Mesendoderm (in vitro differentiated cells): Measurements from ENCODE around the gene FOLR1.

Experiments
- DNase-seq: peaks from one replicate; pipeline ENCODE4 v3.0.0; 2013
- H2AK5ac ChIP-seq: 2 replicates; pipeline ENCODE4 v1.6.1; 2013; ENCODE audit warnings: low read length, inconsistent platforms
- H2BK120ac ChIP-seq: 2 replicates; pipeline ENCODE4 v1.6.1; 2013; ENCODE audit warnings: low read depth, mild to moderate bottlenecking, low read length, moderate library complexity, mixed read lengths
- H2BK15ac ChIP-seq: replicated peaks from 2 replicates; pipeline ENCODE4 v1.6.1; 2013; ENCODE audit warnings: low read depth, mild to moderate bottlenecking, moderate library complexity
- H2BK5ac ChIP-seq: 2 replicates; pipeline ENCODE4 v1.6.1; 2013; ENCODE audit warnings: low read length, inconsistent platforms
- H3K18ac ChIP-seq: 2 replicates; pipeline ENCODE4 v1.6.1; 2013; ENCODE audit warnings: mild to moderate bottlenecking, low read length, mixed read lengths
- H3K23ac ChIP-seq: one replicate; pipeline ENCODE4 v1.6.1; 2013; ENCODE audit warnings: low read length
- H3K27ac ChIP-seq: 2 replicates; pipeline ENCODE4 v1.5.1; 2013; ENCODE audit warnings: low read depth, mild to moderate bottlenecking, inconsistent platforms, low read length, moderate library complexity
- H3K27me3 ChIP-seq: 2 replicates; pipeline ENCODE4 v1.6.1; 2013; ENCODE audit warnings: low read length, control low read depth, mild to moderate bottlenecking, inconsistent platforms; ENCODE audit not compliant: insufficient read depth, poor library complexity
- H3K36me3 ChIP-seq: 2 replicates; pipeline ENCODE4 v1.6.1; 2013; ENCODE audit warnings: low read length, inconsistent platforms; ENCODE audit not compliant: control insufficient read depth, insufficient read depth
- H3K4ac ChIP-seq: one replicate; pipeline ENCODE4 v1.6.1; 2013; ENCODE audit warnings: low read depth, mild to moderate bottlenecking, low read length, moderate library complexity
- H3K4me1 ChIP-seq: 2 replicates; pipeline ENCODE4 v1.6.1; 2013; ENCODE audit warnings: low read depth, low read length, inconsistent platforms; ENCODE audit not compliant: control insufficient read depth
- H3K4me2 ChIP-seq: 2 replicates; pipeline ENCODE4 v1.6.1; 2013; ENCODE audit warnings: low read length
- H3K4me3 ChIP-seq: 2 replicates; pipeline ENCODE4 v1.5.1; 2013; ENCODE audit warnings: mild to moderate bottlenecking, low read length
- H3K56ac ChIP-seq: one replicate; pipeline ENCODE4 v1.6.1; 2013; ENCODE audit warnings: low read length
- H3K79me1 ChIP-seq: 2 replicates; pipeline ENCODE4 v1.6.1; 2013; ENCODE audit warnings: low read length, inconsistent platforms
- H3K79me2 ChIP-seq: 2 replicates; pipeline ENCODE4 v1.6.1; 2013; ENCODE audit warnings: mild to moderate bottlenecking, low read length; ENCODE audit not compliant: control insufficient read depth, insufficient read depth
- H3K9ac ChIP-seq: 2 replicates; pipeline ENCODE4 v1.6.1; 2013; ENCODE audit warnings: low read length, inconsistent platforms
- H4K5ac ChIP-seq: one replicate; pipeline ENCODE4 v1.6.1; 2013; ENCODE audit warnings: low read length
- H4K8ac ChIP-seq: one replicate; pipeline ENCODE4 v1.6.1; 2013; ENCODE audit warnings: low read depth, mild to moderate bottlenecking, control low read depth, low read length, moderate library complexity
- WGBS: extraction: QIAGEN DNeasy Blood & Tissue Kit; methylation state at CpG from one replicate; pipeline ENCODE4 v1.1.7; 2013; ENCODE audit warnings: low lambda C conversion rate, missing lambda C conversion rate; ENCODE audit not compliant: insufficient coverage; ENCODE audit errors: extremely low coverage; 5-methylcytosine and 5-hydroxymethylcytosine counted together

FOLR1 gene

GRCh38 chr11:72227316-72228228 is 35.6 kb downstream of the FOLR1 start:
- H3K36me3 ChIP-seq, result peaks cover 24% of the 10 kb centered on the region
- no peak overlapping the region for H2BK5ac ChIP-seq
- peaks cover 12% of the 10 kb centered on the region for H3K79me2 ChIP-seq
- no peak overlapping the region for H4K5ac ChIP-seq
- no peak overlapping the region for H3K4ac ChIP-seq
- no CpG with 5 or more reads among the region's 14 CpGs for WGBS
- H3K27me3 ChIP-seq, result no peaks in the 10 kb centered on the region
- H3K18ac ChIP-seq, result no peak overlapping the region
- H3K79me1 ChIP-seq, result peaks cover 15% of the 10 kb centered on the region
- no peak for DNase-seq
- no peak overlapping the region for H3K27ac ChIP-seq
- no peak overlapping the region for H2BK15ac ChIP-seq
- no peak overlapping the region for H3K56ac ChIP-seq
- no peak overlapping the region for H3K9ac ChIP-seq
- peaks cover 1% of the 10 kb centered on the region for H3K4me1 ChIP-seq
- H2AK5ac ChIP-seq, result no peak overlapping the region
- H3K4me3 ChIP-seq, result no peak overlapping the region
- H4K8ac ChIP-seq, result no peak overlapping the region
- H3K4me2 ChIP-seq, result no peak overlapping the region
- H3K23ac ChIP-seq, result no peak overlapping the region
- H2BK120ac ChIP-seq, result no peak overlapping the region

- Histone ChIP-seq H3K27me3 (no peaks in the 10 kb centered on the region), H3K36me3 (peaks cover 29% of the 10 kb centered on the region), H3K4ac (no peak overlapping the region), H3K56ac (no peak overlapping the region), H2AK5ac (no peak overlapping the region), H2BK15ac (no peak overlapping the region), H3K79me2 (peaks cover 12% of the 10 kb centered on the region), H3K4me3 (no peak overlapping the region), H3K79me1 (peaks cover 15% of the 10 kb centered on the region), H3K18ac (no peak overlapping the region), H3K4me2 (no peak overlapping the region), H2BK5ac (no peak overlapping the region), H4K5ac (no peak overlapping the region), H3K27ac (no peak overlapping the region), H3K4me1 (no peaks in the 10 kb centered on the region), H3K23ac (no peak overlapping the region), H3K9ac (no peak overlapping the region), H4K8ac (no peak overlapping the region), H2BK120ac (no peak overlapping the region)
- WGBS, result no CpG with 5 or more reads among the region's 16 CpGs
- DNase-seq, result no peak
These were observed 36.4 kb downstream of the FOLR1 start for GRCh38 chr11:72228229-72228843.

DNA sequence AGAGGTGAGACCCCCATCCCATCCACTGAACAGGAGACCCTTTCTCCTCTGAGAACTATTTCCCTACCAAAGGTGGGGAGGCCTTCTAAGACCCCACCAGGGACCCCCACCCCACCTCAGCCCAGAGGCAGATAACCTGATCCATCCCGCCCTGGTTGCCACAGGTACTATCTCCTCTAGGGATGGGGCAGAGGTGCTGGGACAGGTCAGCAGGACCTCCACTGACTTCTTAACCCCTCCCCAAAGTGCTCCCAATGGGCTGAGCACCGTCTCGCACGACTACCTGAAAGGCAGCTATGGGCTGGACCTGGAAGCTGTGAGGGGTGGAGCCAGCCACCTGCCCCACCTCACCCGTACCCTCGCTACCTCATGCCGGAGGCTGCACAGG is 36.9 kb downstream of the FOLR1 start:
- DNase-seq, result no peak
- Histone ChIP-seq H2BK120ac (no peak overlapping the region), H3K79me1 (peaks cover 15% of the 10 kb centered on the region), H3K27me3 (no peaks in the 10 kb centered on the region), H3K56ac (no peak overlapping the region), H4K8ac (no peak overlapping the region), H3K27ac (no peak overlapping the region), H2AK5ac (no peak overlapping the region), H3K4ac (no peak overlapping the region), H3K18ac (no peak overlapping the region), H3K4me3 (no peak overlapping the region), H4K5ac (no peak overlapping the region), H3K36me3 (peaks cover 34% of the 10 kb centered on the region), H2BK15ac (no peak overlapping the region), H3K79me2 (peaks cover 12% of the 10 kb centered on the region), H3K23ac (no peak overlapping the region), H3K4me1 (no peaks in the 10 kb centered on the region), H3K9ac (no peak overlapping the region), H3K4me2 (no peak overlapping the region), H2BK5ac (no peak overlapping the region)
- no CpG with 5 or more reads among the region's 7 CpGs for WGBS

- Histone ChIP-seq H3K23ac (no peak overlapping the region), H3K4me3 (no peak overlapping the region), H4K5ac (no peak overlapping the region), H2BK15ac (no peak overlapping the region), H2BK120ac (no peak overlapping the region), H3K9ac (no peak overlapping the region), H3K27ac (no peak overlapping the region), H3K27me3 (no peaks in the 10 kb centered on the region), H3K4me1 (no peaks in the 10 kb centered on the region), H4K8ac (no peak overlapping the region), H3K18ac (no peak overlapping the region), H3K36me3 (peaks cover 34% of the 10 kb centered on the region), H3K4ac (no peak overlapping the region), H3K79me2 (peaks cover 12% of the 10 kb centered on the region), H3K4me2 (no peak overlapping the region), H2AK5ac (no peak overlapping the region), H3K56ac (no peak overlapping the region), H3K79me1 (peaks cover 15% of the 10 kb centered on the region), H2BK5ac (no peak overlapping the region)
- no peak for DNase-seq
- WGBS, result no CpG with 5 or more reads among the region's 8 CpGs
These were observed 37.5 kb downstream of the FOLR1 start for GRCh38 chr11:72229336-72229924.

DNA sequence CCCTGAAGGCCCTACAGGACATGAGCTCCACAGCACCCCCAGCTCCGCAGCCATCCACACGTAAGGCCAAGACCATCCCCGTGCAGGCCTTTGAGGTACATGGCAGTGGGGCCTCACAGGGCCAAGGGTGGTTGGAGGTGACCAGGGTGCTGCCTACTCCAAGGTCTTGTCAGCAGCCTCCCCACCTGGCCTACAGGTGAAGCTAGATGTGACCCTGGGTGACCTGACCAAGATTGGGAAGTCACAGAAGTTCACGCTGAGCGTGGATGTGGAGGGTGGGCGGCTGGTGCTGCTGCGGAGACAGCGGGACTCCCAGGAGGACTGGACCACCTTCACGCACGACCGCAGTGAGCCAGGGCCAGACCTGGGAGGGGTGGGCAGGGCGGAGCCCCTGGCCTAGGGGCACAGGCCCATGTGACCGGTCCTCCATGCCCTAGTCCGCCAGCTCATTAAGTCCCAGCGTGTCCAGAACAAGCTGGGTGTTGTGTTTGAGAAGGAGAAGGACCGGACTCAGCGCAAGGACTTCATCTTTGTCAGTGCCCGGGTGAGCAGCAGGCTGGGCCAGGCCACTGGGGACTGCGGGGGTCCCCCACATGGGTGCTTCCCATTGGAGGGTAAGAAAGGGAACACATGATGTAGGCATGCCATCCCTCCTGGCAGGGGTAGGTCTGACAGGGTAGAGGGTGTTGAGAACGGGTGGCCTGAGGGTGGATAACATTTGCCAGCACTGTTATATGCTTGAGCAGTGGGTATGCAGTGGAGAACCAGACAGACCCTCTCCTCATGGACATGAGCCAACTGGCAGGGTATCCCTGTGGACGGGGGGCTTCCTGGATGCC is 38.2 kb downstream of the FOLR1 start:
- DNase-seq, result no peak
- Histone ChIP-seq H3K36me3 (peaks cover 34% of the 10 kb centered on the region), H2BK120ac (no peak overlapping the region), H3K4ac (no peak overlapping the region), H3K23ac (no peak overlapping the region), H2BK5ac (no peak overlapping the region), H3K4me2 (no peak overlapping the region), H2AK5ac (no peak overlapping the region), H4K5ac (no peak overlapping the region), H4K8ac (no peak overlapping the region), H3K27me3 (no peaks in the 10 kb centered on the region), H3K18ac (no peak overlapping the region), H3K79me1 (peaks cover 15% of the 10 kb centered on the region), H2BK15ac (no peak overlapping the region), H3K9ac (no peak overlapping the region), H3K4me1 (no peaks in the 10 kb centered on the region), H3K4me3 (no peak overlapping the region), H3K56ac (no peak overlapping the region), H3K79me2 (peaks cover 12% of the 10 kb centered on the region), H3K27ac (no peak overlapping the region)
- WGBS, result no CpG with 5 or more reads among the region's 21 CpGs
